ENCODE data around the gene DNAJC5G.
"Not testable (repeated sequence)": the region's sequence is repeated elsewhere in the genome, so short reads cannot be mapped to it uniquely, and the experiment has no call there.

Gene DNAJC5G

GRCh38 chr2:27306573-27307286 is 31.5 kb downstream of the DNAJC5G start:
- in situ Hi-C loops (cut with HindIII; ENCODE audit: low sequenced_read_pairs): no loop called here

GRCh38 chr2:27307287-27307544 is 32.0 kb downstream of the DNAJC5G start:
- in situ Hi-C loops (cut with HindIII; ENCODE audit: low sequenced_read_pairs): no loop called here

- in situ Hi-C loops (cut with HindIII; ENCODE audit: low sequenced_read_pairs): no loop called here
These were observed 32.5 kb downstream of the DNAJC5G start for GRCh38 chr2:27307545-27308358.

GRCh38 chr2:27308359-27308881 is 33.2 kb downstream of the DNAJC5G start, which contains the start of gene UCN:
TSS of gene UCN (minus strand) at chr2:27308445. CDS start at chr2:27307895, 550 bp downstream.
- in situ Hi-C loops (cut with HindIII; ENCODE audit: low sequenced_read_pairs): no loop called here

GRCh38 chr2:27309651-27310050 is 34.4 kb downstream of the DNAJC5G start:
- in situ Hi-C loops (cut with HindIII; ENCODE audit: low sequenced_read_pairs): no loop called here

- in situ Hi-C loops (cut with HindIII; ENCODE audit: low sequenced_read_pairs): no loop called here
These were observed 36.9 kb downstream of the DNAJC5G start for GRCh38 chr2:27312152-27312551.

GRCh38 chr2:27313882-27314645 is 38.8 kb downstream of the DNAJC5G start:
- in situ Hi-C loops (cut with HindIII; ENCODE audit: low sequenced_read_pairs): no loop called here

- in situ Hi-C loops (cut with HindIII; ENCODE audit: low sequenced_read_pairs): no loop called here
These were observed 39.5 kb downstream of the DNAJC5G start for GRCh38 chr2:27314709-27315108.

- in situ Hi-C loops (cut with HindIII; ENCODE audit: low sequenced_read_pairs): no loop called here
These were observed 39.9 kb downstream of the DNAJC5G start for GRCh38 chr2:27315122-27315521.

- in situ Hi-C loops (cut with HindIII; ENCODE audit: low sequenced_read_pairs): no loop called here
These were observed 41.6 kb downstream of the DNAJC5G start for GRCh38 chr2:27316655-27317412.

GRCh38 chr2:27319839-27320238 is 44.6 kb downstream of the DNAJC5G start:
- in situ Hi-C loops (cut with HindIII; ENCODE audit: low sequenced_read_pairs): not testable (repeated sequence)

- in situ Hi-C loops (cut with HindIII; ENCODE audit: low sequenced_read_pairs): no loop called here
These were observed 45.8 kb downstream of the DNAJC5G start for GRCh38 chr2:27320958-27321543.

GRCh38 chr2:27322301-27322765 is 47.1 kb downstream of the DNAJC5G start:
- in situ Hi-C loops (cut with HindIII; ENCODE audit: low sequenced_read_pairs): no loop called here

- in situ Hi-C loops (cut with HindIII; ENCODE audit: low sequenced_read_pairs): no loop called here
These were observed 47.7 kb downstream of the DNAJC5G start, which contains the start of gene MPV17 for GRCh38 chr2:27322766-27323595. TSS of gene MPV17 (minus strand) at chr2:27323097. CDS start at chr2:27322517, 580 bp downstream.

- in situ Hi-C loops (cut with HindIII; ENCODE audit: low sequenced_read_pairs): no loop called here
These were observed 48.5 kb downstream of the DNAJC5G start for GRCh38 chr2:27323596-27324285.

GRCh38 chr2:27324720-27325119 is 49.5 kb downstream of the DNAJC5G start:
- in situ Hi-C loops (cut with HindIII; ENCODE audit: low sequenced_read_pairs): no loop called here

Measured in endothelial cell of hepatic sinusoid (primary cell).